Natural killer cell (primary cell): ENCODE data around the gene CYP4F8. TPM values are rescaled to one million over a fixed set of nuclear protein-coding genes. Genes with fewer than 3 reads are reported as not detected.

Experiments used
- ATAC-seq, 3 donors: fragments of 150-1000 bp in 2 of 3; fragments of 200-7000 bp in 1 of 3; cut with Tn5 transposase; 1 replicate in 1 of 3; 2 replicates in 2 of 3; pipeline ENCODE4 v1.10.0; 2021; ENCODE audit warnings: mild to moderate bottlenecking in 2 of 3, moderate library complexity in 2 of 3
- DNase-seq, 2 donors: peaks; one replicate each; pipeline versions ENCODE4 v3.0.0 to v3.0.0-alpha.2; 2013 to 2021; ENCODE audit warnings: mixed read lengths in 1 of 2
- H3K27ac ChIP-seq: one replicate; pipeline ENCODE4 v1.5.1; 2013; ENCODE audit warnings: mild to moderate bottlenecking, low read length
- H3K27me3 ChIP-seq: one replicate; pipeline ENCODE4 v1.6.1; 2013; ENCODE audit warnings: low read length; ENCODE audit not compliant: control insufficient read depth, insufficient read depth
- H3K36me3 ChIP-seq: one replicate; pipeline ENCODE4 v1.6.1; 2013; ENCODE audit warnings: low read length; ENCODE audit not compliant: control insufficient read depth, insufficient read depth
- H3K4me1 ChIP-seq: one replicate; pipeline ENCODE4 v1.6.1; 2013; ENCODE audit warnings: low read length; ENCODE audit not compliant: control insufficient read depth, insufficient read depth
- H3K4me3 ChIP-seq: one replicate; pipeline ENCODE4 v1.5.1; 2013; ENCODE audit warnings: low read length
- H3K9me3 ChIP-seq: one replicate; pipeline ENCODE4 v1.6.1; 2013; ENCODE audit warnings: low read length; ENCODE audit not compliant: control insufficient read depth, insufficient read depth
- H3K27ac Mint-ChIP-seq, 2 donors: one replicate each; pipeline ENCODE4 v1.8.0; 2022; ENCODE audit warnings: mild to moderate bottlenecking in 2 of 2, mixed read lengths in 2 of 2, moderate library complexity in 1 of 2
- H3K27me3 Mint-ChIP-seq, 2 donors: one replicate each; pipeline ENCODE4 v1.8.0; 2022; ENCODE audit warnings: low read depth in 2 of 2, mixed read lengths in 2 of 2
- H3K36me3 Mint-ChIP-seq: one replicate; pipeline ENCODE4 v1.8.0; 2022; ENCODE audit warnings: mixed read lengths
- H3K4me1 Mint-ChIP-seq, 2 donors: one replicate each; pipeline ENCODE4 v1.8.0; 2022; ENCODE audit warnings: mixed read lengths in 2 of 2
- H3K4me3 Mint-ChIP-seq: one replicate; pipeline ENCODE4 v1.8.0; 2022; ENCODE audit warnings: mild to moderate bottlenecking, moderate library complexity, mixed read lengths
- H3K9me3 Mint-ChIP-seq, 2 donors: one replicate each; pipeline ENCODE4 v1.8.0; 2022; ENCODE audit warnings: mixed read lengths in 2 of 2
- CTCF ChIP-seq: fragments of 200-600 bp; IDR thresholded peaks from one replicate; pipeline ENCODE4 v1.8.0; 2022; ENCODE audit warnings: antibody characterized with exemption
- WGBS: methylation state at CpG from one replicate; pipeline ENCODE4 v1.1.7; 2013; ENCODE audit warnings: missing lambda C conversion rate; ENCODE audit not compliant: insufficient coverage; 5-methylcytosine and 5-hydroxymethylcytosine counted together
- intact Hi-C: fragments of 100-400 bp; cut with micrococcal nuclease; formaldehyde crosslinking; loops from one replicate; pipeline ENCODE4 v1.14.2; 2022
- total RNA-seq, 4 donors: library from RNA; stranded (reverse); fragments of 120-200 nt in 1 of 4; gene quantifications; one replicate each; pipeline versions ENCODE4 v1.2.3 to v1.2.4, GENCODE V29; 2013 to 2022

The CYP4F8 gene
- total RNA-seq, 3 donors from 2014 or later (not counting 1 experiment from before 2014, with no cell fraction given): not detected

GRCh38 chr19:15671237-15671821, 56.3 kb downstream of the CYP4F8 start:
- no peak for TF ChIP-seq CTCF

GRCh38 chr19:15671891-15672579, 57.0 kb downstream of the CYP4F8 start:
- Mint-ChIP-seq H3K36me3 (no peaks in the 10 kb centered on the region), H3K4me3 (no peak overlapping the region), H3K27me3 (peaks cover 0 to 7% of the 10 kb centered on the region in 2 donors), H3K9me3 (no peaks in the 10 kb centered on the region), H3K27ac (no peak overlapping the region), H3K4me1 (no peaks in the 10 kb centered on the region)
- WGBS: 67% methylated on average over 10 of the region's 10 CpGs
- TF ChIP-seq CTCF: no peak
- Histone ChIP-seq H3K36me3 (no peaks in the 10 kb centered on the region), H3K4me1 (peaks cover 3% of the 10 kb centered on the region), H3K27ac (no peak overlapping the region), H3K27me3 (no peaks in the 10 kb centered on the region), H3K4me3 (no peak overlapping the region), H3K9me3 (no peaks in the 10 kb centered on the region)
- no peak for ATAC-seq
- intact Hi-C loops: no loop called here
- DNase-seq: no peak

More at GRCh38 chr19:15671237-15671821, 56.3 kb downstream of the CYP4F8 start:
- no peak overlapping the region for H3K4me3 Mint-ChIP-seq
- no peaks in the 10 kb centered on the region for H3K36me3 Mint-ChIP-seq
- ATAC-seq (no peak), DNase-seq (no peak)
- H3K27me3 Mint-ChIP-seq: peaks cover 0 to 2% of the 10 kb centered on the region in 2 donors
- no peaks in the 10 kb centered on the region for H3K4me1 Mint-ChIP-seq
- Histone ChIP-seq H3K4me3 (no peak overlapping the region), H3K4me1 (peaks cover 3% of the 10 kb centered on the region), H3K27me3 (no peaks in the 10 kb centered on the region), H3K9me3 (no peaks in the 10 kb centered on the region), H3K36me3 (no peaks in the 10 kb centered on the region), H3K27ac (no peak overlapping the region)
- no peak overlapping the region for H3K27ac Mint-ChIP-seq
- H3K9me3 Mint-ChIP-seq: no peaks in the 10 kb centered on the region
- intact Hi-C loops: no loop called here
- WGBS: 87% methylated on average over 5 of the region's 5 CpGs

GRCh38 chr19:15672580-15673175, 57.7 kb downstream of the CYP4F8 start, which contains the start of gene CYP4F12:
Gene CYP4F12 (plus strand): TSS chr19:15673087. CDS start chr19:15673530, 443 bp downstream.
- Mint-ChIP-seq H3K4me3 (no peak within 1 kb of the TSS), H3K4me1 (no peaks in the 10 kb centered on the region), H3K36me3 (no peaks in the 10 kb centered on the region), H3K27me3 (peaks cover 2 to 13% of the 10 kb centered on the region in 2 donors), H3K9me3 (peaks cover 0 to 2% of the 10 kb centered on the region in 2 donors), H3K27ac (no peak within 1 kb of the TSS)
- Histone ChIP-seq H3K27ac (no peak within 1 kb of the TSS), H3K27me3 (no peaks in the 10 kb centered on the region), H3K4me3 (no peak within 1 kb of the TSS), H3K36me3 (no peaks in the 10 kb centered on the region), H3K9me3 (no peaks in the 10 kb centered on the region), H3K4me1 (peaks cover 3% of the 10 kb centered on the region)
- DNase-seq (peak in 1 of 2 donors; percentile 53), ATAC-seq (peak in 2 of 3 donors; percentile 3 to 17)
- intact Hi-C loops: no loop called here
- 58% methylated on average over 6 of the region's 6 CpGs for WGBS
- no peak for TF ChIP-seq CTCF
